Stimulated activated CD8-positive, alpha-beta memory T cell treated with anti-CD3 and anti-CD28 coated beads, Interleukin-4, amount 100 ng/mL, for 48 hours (primary cell): ENCODE results near the gene ADAR.

Experiments used
- DNase-seq: peaks from one replicate; pipeline ENCODE4 v3.0.0-alpha.2; 2020

Gene ADAR

DNA sequence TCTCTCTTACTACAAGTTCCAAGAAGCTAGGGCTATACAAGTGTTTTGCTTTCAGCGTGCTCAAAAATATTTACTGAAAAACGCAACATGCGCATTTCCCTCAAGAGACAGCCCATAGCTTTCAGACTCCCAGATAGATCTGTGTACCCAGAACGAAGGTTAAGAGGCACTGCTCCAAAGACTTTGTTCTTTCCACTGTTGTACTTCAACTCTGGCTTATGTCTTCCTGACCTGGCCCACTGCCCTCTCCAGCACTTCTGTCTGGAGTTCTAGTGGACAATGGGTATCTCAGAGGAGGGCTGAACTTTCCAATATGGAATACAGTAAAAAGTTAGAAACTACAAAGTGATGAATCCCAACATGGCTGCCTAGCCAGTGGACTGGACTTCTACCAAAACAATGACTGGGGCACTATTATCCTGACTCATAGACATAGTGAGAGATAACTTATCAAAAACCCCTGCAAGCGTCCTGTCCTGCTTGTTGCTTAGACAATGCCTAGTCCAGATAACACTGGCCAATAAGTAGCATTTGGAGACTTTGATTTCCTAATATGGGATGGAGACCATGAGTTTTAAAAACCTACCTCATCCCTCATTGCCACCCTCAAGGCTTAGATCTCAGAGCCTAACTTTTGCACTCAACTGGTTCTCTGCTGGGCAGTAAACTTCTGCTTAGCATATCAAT is 8.8 kb upstream of the ADAR start:
- no peak for DNase-seq

DNA sequence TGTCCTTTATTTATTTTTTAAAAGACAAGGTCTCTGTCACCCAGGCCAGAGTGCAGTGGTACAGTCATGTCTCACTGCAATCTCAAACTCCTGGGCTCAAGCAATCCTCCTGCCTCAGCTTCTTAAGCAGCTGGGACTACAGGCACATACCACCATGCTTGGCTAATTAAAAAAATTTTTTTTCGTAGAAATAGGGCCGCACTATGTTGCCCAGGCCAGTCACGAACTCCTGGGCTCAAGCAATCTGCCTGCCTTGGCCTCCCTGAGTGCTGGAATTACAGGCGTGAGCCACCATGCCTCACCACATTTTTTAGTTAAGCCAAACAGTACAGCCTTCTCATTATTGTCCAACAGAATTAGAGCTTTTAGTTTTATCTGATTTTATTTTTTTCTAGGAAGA is 7.4 kb upstream of the ADAR start:
- no peak for DNase-seq

DNA sequence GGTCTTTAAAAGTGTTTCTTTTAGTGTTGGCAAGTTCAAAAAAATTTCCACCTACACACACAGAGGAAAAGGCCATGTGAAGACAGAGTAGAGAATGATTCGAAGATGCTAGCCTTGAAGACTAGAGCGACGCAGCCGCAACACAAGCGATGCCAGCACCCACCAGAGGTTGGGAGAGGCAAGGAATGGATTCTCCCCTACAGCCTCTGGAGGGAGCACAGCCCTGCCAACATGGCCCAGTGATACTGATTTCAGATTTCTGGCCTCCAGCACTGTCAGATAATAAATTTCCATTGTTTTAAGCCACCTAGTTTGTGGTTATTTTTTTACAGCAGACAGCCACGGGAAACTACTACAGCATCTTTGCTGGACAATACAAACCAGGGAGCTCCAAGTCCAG is 6.9 kb upstream of the ADAR start:
- DNase-seq, result no peak

- no peak for DNase-seq
These were observed 6.3 kb upstream of the ADAR start for GRCh38 chr1:154614247-154614646.

DNA sequence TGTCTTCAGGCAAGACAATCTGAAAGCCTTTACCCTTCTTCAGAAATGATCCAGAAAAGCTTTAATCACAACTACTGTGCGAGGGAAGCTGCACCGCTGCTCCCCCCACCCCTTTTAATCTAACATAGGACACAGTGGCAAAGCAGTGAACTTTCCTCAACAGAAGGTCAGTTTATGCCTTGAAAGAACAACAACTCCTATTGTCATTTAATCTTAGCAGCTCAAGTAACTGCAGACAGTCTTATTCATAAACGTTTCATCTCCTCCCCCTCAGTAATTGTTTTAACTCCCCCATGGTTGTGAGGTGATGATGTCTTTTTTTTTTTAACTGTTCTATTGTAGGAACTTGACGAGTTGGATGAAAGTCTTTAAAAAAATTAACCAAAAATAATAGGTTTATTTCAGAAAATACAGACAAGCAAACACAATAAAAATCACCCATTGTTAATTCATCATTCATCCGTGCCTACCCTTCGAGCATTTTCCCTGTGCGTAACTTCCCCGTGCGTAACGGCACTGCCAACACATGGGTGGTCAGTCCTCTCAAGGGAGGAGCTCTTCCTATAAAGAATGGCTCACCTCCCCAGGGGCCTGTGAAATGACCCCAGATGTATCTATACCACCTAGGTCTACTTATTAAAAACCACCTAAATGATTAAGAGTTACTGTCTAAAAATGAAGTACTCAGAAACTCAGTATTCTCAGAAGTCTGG is 3.3 kb upstream of the ADAR start:
- DNase-seq, result no peak

- DNase-seq, result peak; percentile 56
These were observed 1.7 kb upstream of the ADAR start for GRCh38 chr1:154609398-154610380.

DNA sequence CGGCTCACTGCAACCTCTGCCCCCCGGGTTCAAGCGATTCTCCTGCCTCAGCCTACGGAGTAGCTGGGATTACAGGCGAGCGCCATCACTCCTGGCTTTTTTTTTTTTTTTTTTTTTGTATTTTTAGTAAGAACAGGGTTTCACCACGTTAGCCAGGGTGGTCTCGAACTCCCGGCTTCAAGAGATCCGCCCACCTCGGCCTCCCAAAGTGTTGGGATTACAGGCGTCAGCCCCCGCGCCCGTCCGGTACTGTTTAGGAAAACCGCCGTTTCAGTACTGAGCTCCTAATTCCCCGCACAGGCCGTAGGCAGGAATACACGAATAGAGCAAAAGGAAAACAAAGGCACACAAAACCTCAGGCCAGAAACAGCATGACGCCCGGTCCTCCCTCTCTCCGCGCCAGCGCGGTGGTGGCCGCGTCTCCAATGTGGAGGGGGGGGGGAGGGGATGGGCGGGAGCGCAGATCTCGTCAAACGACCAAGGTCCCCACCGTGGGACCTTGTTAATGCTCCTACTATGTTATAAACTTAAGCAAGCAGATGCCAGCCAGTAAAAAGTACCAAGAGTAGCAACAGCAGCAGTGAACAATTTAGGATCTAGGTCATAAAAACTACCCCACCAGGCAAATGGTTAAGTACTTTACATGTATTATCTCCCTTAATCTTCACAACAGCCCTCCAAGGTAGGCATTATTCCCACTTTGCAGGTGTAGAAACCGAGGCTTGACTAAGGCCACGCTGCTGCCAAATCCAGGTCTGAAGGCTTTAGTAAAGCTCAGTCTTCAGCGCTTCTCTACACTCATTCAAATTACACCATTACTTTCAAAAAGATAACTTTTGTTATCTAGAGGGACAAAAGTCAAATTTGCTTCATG is 648 bp upstream of the ADAR start:
- peak; percentile 60 for DNase-seq

DNA sequence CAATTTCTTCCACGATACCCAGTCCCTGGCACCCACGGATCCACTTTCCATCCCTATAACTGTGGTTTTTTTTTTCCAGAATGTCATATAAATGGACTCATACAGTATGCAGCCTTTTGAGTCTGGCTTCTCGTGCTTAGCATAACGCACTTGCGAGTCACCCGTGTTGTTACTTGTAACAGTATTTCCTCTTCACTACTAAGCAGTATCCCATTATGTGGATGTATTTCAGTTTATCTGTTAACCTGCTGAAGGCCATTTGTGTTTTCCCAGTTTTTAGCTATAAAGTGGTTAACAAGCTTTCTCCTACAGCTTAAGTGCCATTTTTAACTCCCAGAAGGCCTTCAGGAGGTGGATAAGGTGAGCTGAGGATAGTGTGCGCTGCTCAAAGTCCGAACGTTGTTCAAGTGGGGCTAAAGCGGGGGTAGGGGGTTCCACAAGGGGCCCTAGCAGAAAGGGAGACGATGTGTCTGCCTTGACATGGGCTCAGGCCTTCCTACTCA is 829 bp downstream of the ADAR start:
- DNase-seq, result no peak

DNA sequence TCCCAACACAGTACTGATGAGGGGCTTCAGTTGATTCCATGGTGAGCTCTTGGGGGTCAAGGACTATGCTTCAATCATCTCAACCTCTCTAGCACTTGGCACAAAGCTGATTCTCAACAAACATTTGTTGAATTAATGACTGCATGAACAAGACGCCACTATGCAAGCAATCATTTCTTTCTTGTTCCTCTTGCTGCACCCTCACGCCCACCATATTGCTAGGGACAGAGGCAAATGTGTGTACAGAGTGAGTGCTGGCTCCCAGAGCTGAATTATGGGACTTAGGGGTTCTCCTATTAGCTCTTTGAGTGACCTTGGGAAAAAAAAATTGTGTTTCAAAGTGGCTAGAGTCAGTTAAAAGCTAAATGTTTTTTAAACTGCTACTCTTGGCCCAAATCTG is 2.5 kb downstream of the ADAR start:
- DNase-seq, result no peak

GRCh38 chr1:154603317-154603716 is 4.7 kb downstream of the ADAR start:
- DNase-seq, result no peak

DNA sequence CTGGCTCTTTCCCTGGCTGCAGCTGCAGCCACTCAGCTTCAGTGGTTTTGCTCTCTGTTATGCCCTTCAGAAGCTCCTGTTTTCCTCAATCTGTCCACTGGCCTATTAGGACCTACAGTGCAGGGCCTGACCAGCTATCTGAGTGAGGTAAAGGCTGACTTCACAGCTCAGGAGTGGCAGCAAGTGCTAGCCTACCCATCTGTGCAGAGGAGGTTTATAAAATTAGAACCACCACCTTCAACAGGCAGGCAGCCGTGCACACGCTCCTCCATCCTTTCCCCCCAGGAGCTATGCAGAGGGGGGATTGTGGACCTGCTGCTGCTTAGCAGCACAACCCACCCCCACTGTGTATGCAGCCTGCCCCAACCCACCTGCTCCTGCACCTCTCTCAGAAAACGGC is 8.3 kb downstream of the ADAR start:
- no peak for DNase-seq

- no peak for DNase-seq
These were observed 8.9 kb downstream of the ADAR start for GRCh38 chr1:154598871-154599635.

- DNase-seq, result no peak
These were observed 12.4 kb downstream of the ADAR start for GRCh38 chr1:154595621-154596020.

- no peak for DNase-seq
These were observed 13.2 kb downstream of the ADAR start for GRCh38 chr1:154594811-154595210.

- DNase-seq, result no peak
These were observed 14.6 kb downstream of the ADAR start for GRCh38 chr1:154593390-154593789.

DNA sequence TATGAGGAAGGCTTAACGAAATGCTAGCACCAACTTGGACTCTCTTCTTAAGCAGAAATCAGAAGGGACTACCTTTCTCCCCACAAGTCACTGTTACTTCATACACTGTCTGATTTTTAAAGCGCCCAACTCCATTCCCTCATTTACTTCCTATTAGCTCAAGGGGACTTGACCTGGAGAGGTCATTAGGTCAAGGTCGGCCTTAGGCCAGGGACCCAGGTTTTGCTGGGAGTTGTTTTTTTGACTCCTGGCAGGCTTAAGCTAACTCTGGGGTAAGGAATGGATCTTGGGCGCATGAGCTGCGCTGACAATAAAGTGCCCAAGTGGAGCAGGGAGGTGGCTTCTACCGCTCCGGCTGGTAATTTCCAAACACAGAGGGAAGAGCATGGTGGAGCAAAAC is 16.8 kb downstream of the ADAR start:
- DNase-seq, result no peak

DNA sequence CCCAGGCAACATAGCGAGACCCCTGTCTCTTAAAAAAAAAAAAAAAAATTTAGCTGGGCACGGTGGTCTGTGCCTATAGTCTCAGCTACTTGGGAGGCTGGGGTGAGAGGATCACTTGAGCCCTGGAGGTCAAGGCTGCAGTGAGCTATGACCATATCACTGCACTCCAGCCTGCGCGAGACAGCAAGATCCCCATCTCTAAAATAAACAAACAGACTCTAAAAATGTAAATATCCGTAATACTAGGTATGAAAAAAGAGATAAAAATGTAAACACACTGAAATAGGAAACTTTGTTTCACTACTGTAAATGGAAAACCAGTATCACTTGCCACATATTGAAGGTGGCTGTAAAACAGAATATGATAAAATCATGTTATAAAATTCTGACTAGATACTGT is 17.2 kb downstream of the ADAR start:
- DNase-seq, result no peak

- DNase-seq, result no peak
These were observed 18.2 kb downstream of the ADAR start for GRCh38 chr1:154589780-154590179.

DNA sequence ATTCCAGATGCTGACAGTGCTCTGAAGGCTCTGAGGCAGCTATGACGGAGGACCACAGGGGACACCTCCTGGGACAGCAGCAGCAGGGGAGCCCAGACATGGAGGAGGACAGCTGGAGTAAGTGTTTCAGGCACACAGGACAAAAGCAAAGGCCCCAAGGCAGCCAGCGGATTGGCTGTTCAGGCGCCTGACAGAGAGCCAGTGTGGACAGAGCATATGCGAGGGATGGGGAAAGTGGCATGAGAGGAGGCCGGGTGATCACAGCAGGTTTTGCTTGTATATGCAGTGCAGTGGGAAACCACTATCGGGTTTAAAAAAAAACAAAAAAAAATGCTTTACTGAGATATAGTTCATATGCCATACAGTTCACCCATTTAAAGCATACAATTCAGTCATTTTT is 21.3 kb downstream of the ADAR start:
- no peak for DNase-seq

GRCh38 chr1:154586231-154586630 is 21.8 kb downstream of the ADAR start:
- DNase-seq, result no peak

- no peak for DNase-seq
These were observed 23.6 kb downstream of the ADAR start for GRCh38 chr1:154584267-154584994.
